Measurements from ENCODE around the gene PARP14.
"Not testable (repeated sequence)": the region's sequence is repeated elsewhere in the genome, so short reads cannot be mapped to it uniquely, and the experiment has no call there.

The PARP14 gene, protein sequence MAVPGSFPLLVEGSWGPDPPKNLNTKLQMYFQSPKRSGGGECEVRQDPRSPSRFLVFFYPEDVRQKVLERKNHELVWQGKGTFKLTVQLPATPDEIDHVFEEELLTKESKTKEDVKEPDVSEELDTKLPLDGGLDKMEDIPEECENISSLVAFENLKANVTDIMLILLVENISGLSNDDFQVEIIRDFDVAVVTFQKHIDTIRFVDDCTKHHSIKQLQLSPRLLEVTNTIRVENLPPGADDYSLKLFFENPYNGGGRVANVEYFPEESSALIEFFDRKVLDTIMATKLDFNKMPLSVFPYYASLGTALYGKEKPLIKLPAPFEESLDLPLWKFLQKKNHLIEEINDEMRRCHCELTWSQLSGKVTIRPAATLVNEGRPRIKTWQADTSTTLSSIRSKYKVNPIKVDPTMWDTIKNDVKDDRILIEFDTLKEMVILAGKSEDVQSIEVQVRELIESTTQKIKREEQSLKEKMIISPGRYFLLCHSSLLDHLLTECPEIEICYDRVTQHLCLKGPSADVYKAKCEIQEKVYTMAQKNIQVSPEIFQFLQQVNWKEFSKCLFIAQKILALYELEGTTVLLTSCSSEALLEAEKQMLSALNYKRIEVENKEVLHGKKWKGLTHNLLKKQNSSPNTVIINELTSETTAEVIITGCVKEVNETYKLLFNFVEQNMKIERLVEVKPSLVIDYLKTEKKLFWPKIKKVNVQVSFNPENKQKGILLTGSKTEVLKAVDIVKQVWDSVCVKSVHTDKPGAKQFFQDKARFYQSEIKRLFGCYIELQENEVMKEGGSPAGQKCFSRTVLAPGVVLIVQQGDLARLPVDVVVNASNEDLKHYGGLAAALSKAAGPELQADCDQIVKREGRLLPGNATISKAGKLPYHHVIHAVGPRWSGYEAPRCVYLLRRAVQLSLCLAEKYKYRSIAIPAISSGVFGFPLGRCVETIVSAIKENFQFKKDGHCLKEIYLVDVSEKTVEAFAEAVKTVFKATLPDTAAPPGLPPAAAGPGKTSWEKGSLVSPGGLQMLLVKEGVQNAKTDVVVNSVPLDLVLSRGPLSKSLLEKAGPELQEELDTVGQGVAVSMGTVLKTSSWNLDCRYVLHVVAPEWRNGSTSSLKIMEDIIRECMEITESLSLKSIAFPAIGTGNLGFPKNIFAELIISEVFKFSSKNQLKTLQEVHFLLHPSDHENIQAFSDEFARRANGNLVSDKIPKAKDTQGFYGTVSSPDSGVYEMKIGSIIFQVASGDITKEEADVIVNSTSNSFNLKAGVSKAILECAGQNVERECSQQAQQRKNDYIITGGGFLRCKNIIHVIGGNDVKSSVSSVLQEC (N-terminal part only)

DNA sequence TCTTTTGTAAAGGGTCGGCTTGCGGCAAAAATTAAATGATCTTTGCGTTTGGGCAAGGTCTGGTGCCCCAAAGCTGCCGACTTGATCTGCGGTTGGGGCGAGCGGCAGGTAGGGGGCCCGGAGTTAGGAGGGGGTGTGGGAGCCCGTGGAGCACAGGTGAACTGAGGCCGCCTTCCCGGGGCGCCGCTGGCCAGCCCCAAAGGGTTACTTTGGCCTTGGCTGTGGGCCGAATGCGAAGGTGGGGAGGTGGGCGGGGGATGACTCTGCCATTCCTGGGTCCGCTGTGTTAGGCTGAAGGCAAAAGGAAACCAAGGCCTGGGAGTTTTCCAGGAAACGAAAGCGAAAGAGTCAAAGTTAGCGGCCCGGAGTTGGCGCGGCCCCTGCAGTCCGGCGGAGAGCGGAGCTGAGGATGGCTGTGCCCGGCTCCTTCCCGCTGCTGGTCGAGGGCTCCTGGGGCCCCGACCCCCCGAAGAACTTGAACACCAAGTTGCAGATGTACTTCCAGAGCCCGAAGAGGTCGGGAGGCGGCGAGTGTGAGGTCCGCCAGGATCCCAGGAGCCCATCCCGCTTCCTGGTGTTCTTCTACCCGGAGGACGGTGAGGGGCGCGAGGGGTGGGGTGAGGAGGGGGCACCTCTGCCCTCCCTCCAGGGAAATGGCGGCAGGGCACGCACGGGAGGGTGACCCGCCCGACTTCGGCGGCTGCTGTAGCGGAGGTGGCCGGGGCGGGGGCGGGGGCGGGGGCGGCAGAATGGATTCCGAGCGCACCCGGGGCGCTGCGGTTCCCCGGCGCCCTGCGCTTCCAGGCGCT, at the start of gene PARP14:
Gene PARP14, plus strand, starts transcription at position 365 of the 809 bp plus-strand sequence. Its CDS starts 45 bp downstream, at position 410.
- DNase-seq = peak; percentile 63

DNA sequence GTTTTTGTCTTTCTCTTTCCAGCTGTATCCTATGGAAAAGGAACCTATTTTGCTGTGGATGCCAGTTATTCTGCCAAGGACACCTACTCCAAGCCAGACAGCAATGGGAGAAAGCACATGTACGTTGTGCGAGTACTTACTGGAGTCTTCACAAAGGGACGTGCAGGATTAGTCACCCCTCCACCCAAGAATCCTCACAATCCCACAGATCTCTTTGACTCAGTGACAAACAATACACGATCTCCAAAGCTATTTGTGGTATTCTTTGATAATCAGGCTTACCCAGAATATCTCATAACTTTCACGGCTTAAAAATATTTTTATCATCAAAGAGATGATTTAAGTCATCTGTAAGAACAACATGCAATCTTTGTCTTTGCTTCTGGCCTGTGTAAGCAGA, 44.9 kb upstream of the PARP14 start:
- DNase-seq = no peak

DNA sequence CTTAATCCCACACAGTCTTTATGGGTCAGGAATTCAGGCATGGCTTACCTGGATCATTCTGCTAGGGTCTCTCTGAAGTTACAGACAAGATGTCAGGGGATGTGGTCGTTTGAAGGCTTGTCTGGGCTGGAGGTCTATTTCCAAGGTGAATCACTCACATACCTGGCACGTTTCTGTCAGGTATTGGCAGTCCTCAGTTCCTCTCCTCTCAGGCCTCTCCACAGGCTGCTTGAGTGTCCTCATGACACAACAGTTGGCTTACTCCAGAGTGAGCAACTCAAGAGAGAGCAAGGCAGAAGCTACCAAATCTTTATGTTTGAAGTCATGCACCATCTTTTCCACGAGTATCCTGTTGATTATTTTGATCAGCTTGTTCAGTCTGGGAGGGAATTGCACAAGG, 43.9 kb upstream of the PARP14 start:
- no peak for DNase-seq

DNA sequence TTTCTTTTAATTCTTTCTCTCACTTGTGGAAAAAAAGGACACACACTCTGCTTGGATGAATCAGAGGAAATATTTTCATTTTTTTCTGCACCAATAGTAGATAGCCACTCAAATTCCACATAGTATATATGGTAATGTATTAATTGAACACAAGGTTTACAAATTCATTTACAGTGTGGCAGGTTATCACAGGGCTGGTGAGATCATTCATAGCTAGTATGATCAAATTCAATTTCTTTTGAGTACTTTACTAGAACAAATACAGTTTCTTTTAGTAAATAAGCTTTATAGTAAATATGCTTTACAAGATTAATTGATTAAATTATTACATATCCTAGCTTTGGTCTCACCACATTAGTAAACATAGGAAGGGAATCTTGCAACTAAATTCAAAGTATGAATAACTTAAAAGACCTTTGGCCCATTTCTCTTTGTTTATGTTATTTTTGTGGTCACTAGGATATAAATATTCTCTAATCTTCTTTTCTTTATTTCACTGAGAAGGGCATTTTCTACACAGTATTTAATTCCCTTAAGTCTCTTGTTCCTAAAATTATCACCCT, 40.1 kb upstream of the PARP14 start:
- DNase-seq = no peak

DNA sequence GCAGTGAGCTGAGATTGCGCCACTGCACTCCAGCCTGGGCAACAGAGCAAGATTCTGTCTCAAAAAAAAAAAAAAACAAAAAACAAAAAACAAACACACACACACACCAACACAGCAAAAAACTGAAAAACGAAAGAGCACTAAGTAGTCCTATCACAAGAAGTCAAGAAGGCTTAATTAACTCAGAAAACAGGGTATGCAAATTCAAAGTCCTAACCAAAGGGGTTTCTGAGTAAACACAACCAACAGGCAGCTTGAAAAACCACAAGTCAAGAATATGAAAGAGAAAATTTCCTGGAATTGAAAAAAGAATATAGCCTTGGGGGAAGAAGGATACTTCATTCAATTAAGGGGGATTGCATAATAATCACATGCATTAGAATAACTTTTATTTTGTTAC, 37.7 kb upstream of the PARP14 start:
- no peak for DNase-seq

DNA sequence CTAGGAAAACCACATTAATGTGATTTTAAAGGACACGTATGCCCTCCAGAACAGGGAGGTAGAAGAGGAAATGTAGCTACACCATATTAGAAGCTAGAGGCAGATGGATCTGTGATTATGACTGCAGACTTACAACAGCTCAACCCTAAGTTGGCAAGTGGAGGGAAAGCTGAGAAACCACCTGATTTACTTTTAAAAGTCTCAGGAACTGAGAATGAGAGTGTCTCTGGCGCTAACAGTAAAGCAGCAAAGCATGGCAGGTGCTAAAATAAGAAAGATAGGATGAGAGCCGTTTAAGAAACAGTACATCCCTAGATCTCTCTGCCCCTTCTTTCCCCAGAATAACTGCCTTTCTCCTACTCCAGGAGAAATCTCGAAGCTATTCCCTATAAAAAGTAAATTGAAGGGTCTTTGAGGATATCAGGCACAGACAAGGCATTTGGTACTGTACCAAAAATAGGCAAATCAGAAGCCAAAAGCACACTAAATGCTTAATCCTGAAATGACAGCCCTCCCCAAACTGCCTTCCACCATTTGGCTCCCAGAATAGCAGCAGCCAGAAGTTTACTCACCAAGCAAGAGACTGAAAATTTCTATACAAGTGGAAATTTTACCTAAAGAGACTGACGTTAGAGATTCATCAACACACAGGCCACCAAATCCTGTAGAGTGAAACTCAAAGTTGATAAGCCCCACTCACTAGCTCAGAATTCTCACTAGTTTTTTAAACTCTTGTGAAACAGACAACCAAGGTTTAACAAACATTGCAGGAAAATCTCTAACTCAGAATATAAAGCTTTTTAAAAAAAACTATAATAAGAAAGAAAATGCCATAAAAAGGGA, 34.3 kb upstream of the PARP14 start:
- no peak for DNase-seq

DNA sequence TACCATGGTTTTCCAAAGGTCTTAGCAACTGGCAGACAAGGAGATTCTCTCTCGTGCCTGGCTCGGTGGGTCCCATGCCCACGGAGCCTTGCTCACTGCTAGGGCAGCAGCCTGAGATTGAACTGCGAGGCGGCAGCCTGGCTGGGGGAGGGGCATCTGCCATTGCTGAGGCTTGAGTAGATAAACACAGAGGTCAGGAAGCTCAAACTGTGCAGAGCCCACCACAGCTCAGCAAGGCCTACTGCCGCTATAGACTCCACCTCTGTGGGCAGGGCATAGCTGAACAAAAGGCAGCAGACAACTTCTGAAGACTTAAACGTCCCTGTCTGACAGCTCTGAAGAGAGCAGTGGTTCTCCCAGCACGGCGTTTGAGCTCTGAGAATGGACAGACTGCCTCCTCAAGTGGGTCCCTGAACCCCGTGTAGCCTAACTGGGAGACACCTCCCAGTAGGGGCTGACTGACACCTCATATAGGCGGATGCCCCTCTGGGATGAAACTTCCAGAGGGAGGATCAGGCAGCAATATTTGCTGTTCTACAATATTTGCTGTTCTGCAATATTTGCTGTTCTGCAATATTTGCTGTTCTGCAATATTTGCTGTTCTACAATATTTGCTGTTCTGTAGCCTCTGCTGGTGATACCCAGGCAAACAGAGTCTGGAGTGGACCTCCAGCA, 29.3 kb upstream of the PARP14 start:
- not testable (repeated sequence) for DNase-seq

DNA sequence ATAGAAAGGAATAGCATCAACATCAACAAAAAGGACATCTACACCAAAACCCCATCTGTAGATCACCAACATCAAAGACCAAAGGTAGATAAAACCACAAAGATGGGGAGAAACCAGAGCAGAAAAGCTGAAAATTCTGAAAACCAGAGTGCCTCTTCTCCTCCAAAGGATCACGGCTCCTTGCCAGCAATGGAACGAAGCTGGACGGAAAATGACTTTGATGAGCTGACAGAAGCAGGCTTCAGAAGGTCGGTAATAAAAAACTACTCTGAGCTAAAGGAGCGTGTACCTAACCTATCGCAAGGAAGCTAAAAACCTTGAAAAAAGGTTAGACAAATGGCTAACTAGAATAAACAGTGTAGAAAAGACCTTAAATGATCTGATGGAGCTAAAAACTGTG, 28.7 kb upstream of the PARP14 start:
- not testable (repeated sequence) for DNase-seq

DNA sequence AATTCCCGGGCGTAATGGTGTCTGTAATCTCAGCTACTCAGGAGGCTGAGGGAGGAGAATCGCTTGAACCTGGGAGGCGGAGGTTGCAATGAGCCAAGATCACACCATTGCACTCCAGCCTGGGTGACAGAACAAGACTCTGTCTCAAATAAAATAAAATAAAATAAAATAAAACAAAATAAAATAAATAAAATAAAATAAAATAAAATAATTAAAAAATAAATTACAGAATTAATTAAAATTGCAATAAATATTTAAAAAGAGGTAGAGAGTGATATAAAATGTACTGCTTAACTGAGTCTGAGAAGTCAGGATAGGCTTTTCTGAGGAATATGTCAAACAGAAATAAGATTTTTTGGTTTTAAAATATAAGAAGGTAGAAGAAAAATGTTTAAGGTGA, 22.3 kb upstream of the PARP14 start:
- DNase-seq = not testable (repeated sequence)

DNA sequence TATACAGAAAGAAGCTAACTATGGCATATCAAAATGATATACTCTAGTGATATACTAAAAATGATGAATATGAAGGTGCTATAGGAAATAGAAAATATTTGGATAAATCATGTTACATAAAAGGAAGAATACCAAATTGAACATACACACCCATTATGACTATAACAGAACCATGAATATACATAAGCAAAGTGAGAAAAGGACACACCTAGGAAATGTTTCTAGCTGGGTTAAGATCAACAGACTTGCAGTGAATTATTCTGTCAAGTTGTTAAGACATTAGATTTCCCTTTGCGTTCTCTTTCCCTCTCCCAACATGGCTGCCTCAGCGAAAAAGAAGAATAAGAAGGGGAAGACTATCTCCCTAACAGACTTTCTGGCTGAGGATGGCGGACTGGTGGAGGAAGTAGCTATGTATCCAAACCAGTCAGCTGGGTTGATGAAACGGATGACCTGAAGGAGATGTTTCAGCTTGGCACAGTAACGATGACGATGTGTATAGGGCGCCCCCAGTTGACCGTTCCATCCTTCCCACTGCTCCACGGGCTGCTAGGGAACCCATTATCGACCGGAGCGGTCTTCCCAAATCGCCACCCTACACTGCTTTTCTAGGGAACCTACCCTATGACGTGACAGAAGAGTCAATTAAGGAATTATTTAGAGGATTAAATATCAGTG, 20.2 kb upstream of the PARP14 start:
- DNase-seq = no peak

DNA sequence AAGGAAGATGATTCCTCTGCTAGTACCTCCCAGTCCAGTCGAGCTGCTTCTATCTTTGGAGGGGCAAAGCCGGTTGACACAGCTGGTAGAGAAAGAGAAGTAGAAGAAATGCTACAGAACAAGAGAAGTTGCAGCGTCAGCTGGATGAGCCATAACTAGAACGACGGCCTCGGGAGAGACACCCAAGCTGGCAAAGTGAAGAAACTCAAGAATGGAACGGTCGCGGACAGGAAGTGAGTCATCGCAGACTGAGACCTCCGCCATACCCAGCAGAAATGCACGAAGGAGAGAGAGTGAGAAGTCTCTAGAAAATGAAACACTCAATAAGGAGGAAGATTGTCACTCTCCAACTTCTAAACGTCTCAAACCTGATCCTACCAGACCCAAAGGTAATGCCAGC, 19.0 kb upstream of the PARP14 start:
- DNase-seq = no peak

DNA sequence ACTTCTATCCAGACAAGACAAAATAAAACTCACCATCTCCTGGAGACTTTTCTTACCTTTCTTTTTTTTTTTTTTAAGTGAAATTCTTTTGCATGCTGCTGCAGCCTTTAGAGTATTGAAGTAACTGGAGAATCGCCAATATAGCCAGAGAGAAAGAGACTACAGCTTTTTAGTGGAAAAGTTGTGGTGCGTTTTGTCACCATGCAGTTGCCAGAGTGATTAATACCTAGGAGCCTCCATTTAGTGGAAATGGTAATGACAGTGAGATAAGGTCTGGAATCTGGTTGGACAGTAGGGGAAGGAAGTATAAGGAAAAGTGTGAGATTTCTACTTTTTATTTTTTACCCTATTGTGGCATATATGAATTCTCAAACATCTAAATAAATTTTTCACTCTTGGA, 18.1 kb upstream of the PARP14 start:
- DNase-seq = no peak

DNA sequence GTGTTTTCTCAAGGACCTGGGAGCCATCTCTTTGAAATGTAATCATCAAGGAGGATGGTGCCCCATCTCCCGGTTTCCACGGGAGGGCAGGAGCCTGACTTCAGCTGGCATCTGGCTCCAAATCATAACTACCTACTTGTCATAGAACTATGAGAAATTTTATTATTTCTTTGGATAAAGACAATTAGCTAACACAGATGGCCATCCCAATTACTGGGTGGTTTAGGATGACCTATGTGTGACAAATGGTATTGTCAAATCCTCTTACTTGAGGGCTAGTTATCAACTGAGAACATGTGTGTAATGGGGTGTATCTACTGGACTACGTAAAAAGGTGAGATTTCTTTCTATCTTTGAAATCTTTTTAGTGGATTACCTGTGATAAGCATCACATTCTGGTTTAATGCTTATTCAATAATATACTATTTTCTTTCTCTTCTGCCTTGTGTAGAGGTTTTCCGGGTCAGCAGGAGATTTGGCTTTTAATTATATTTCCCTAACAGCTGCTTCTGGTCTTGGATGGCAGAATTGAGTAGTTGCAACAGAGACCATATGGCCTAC, 15.3 kb upstream of the PARP14 start:
- no peak for DNase-seq

DNA sequence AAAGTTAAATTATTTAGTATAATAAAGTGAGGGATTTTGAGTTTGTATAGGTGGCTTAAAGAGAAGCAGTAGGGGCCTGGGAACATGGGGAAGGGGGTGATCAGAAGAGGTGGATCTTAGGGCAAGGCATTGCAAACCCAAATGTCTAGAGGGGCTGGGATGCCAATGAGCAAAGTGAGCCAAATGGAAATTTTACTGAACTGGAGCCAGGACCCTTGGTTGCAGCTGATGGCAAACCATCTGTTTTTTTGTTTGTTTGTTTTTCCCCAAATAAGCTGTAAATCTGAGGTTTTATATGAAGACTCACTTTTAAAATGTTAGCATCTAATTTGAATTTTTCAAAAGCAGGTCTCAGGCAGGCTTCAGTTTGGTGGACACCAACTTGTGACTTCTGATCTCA, 14.8 kb upstream of the PARP14 start:
- no peak for DNase-seq

DNA sequence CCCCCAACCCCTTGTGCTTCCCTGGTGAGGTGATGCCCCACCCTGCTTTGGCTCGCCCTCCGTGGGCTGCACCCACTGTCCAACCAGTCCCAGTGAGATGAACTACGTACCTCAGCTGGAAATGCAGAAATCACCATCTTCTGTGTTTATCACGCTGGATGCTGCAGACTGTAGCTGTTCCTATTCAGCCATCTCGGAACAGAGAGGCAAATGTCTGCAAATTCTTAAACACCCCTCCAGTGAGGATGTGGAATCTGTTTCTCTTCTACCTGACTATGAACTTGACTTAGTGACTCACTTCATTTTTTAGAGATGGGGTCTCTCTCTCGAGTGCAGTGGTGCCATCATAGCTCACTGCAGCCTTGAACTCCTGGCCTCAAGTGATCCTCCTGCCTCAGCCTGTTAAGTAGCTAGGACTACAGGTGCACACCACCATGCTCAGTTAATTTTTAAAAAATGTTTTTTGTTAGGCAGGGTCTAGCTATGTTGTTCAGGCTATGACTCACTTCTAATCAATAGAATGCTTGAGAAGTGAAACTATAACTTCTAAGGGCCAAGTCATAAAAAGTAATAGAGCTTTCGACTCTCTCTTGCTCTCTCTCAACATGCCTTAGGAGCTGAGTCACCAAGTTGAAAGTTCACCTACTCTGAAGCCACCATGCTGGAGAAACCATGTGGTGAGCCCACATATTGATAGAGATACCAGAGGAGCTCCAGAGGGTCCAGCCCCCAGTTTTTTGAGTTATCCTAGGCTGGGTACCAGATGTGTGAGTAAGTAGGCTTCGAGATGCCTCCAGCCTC, 11.5 kb upstream of the PARP14 start:
- peak; percentile 17 for DNase-seq

DNA sequence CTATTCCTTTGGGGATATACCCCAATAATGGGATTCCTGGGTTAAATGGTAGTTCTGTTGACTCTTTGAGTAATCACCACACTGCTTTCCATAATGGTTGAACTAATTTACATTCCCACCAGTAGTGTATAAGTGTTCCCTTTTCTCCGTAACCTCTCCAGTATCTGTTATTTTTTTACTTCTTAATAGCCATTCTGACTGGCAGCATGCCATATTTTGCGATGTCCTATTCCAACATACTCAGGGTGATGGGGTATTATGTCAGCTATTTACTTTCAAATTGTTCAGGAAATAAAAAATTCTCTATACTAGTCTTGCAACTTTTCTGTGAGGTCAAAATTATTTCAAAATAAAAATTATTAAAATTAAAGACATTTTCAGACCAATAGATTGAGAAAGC, 9.1 kb upstream of the PARP14 start:
- DNase-seq = no peak

DNA sequence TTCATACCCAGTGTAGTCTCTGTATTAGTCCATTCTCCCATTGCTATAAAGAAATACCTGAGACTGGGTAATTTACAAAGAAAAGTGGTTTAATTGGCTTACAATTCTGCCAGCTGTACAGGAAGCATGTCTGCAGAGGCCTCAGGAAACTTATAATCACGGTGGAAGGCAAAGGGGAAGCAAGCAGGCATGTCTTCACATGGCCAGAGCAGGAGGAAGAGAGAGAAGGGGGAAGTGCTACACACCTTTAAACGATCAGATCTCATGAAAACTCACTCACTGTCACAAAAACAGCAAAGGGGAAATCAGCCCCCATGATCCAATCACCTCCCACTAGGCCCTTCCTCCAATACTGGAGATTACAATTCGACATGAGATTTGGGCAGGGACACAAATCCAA, 6.3 kb upstream of the PARP14 start:
- DNase-seq = no peak

DNA sequence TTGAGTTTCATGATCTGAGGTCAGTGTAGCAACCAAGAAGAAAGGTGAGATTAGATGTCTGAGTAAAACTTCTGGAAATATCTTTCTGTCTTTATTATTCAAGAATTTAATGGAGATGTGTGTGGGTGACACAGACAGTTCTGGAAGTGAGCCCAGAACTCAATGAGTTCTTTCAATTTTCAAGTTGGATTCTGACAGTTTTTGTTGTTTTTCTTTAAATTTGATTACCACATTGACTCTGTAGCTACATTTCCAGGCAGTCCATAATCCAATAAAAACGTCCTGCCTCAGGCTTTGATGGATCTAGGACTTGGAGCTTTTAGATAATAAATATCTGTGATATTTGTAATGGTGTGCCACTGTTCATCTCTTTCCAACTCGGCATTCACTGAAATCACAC, 3.9 kb upstream of the PARP14 start:
- no peak for DNase-seq

DNA sequence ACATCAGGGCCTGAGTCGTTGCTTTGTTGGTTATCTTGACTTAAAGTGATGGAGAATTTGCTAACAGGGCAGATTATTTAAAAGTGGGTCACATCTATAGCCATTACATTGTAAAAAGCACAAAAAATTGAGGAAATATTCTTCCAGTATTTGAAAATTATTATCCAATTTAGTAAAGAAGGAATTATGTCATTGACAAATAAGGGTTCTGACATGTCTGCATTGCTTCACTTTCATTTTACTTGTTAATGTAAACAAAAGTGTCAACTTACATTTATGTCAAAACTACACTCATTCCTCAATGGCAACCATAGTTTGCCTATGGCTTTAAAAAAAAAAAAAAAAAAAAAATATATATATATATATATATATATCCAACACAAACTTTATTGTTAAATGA, 3.4 kb upstream of the PARP14 start:
- no peak for DNase-seq
